Lower leg skin (tissue), 3 donors: ENCODE data around the gene PRTN3.

Source experiments
- CTCF ChIP-seq, 3 donors: fragments of 450-650 bp; IDR thresholded peaks; one replicate each; pipeline ENCODE4 v1.5.1; 2016; ENCODE audit warnings: antibody characterized with exemption in 3 of 3, mild to moderate bottlenecking in 3 of 3, moderate library complexity in 2 of 3
- POLR2A ChIP-seq, 2 donors: fragments of 450-650 bp; IDR thresholded peaks; one replicate each; pipeline ENCODE4 v1.6.1; 2016 to 2017; ENCODE audit warnings: antibody characterized with exemption in 2 of 2, mild to moderate bottlenecking in 1 of 2, moderate library complexity in 1 of 2

- TF ChIP-seq CTCF (IDR thresholded peaks at IDR 0.05) (no peak), POLR2A (IDR thresholded peaks at IDR 0.05) (no peak)
Observed at GRCh38 chr19:805166-805551, 35.6 kb upstream of the PRTN3 start.
